ENCODE measurements around the gene ATP11C.

Gene ATP11C

GRCh38 chrX:139933904-139934303 lies 1.1 kb upstream of the ATP11C start:
- TF ChIP-seq, protein P1, sequence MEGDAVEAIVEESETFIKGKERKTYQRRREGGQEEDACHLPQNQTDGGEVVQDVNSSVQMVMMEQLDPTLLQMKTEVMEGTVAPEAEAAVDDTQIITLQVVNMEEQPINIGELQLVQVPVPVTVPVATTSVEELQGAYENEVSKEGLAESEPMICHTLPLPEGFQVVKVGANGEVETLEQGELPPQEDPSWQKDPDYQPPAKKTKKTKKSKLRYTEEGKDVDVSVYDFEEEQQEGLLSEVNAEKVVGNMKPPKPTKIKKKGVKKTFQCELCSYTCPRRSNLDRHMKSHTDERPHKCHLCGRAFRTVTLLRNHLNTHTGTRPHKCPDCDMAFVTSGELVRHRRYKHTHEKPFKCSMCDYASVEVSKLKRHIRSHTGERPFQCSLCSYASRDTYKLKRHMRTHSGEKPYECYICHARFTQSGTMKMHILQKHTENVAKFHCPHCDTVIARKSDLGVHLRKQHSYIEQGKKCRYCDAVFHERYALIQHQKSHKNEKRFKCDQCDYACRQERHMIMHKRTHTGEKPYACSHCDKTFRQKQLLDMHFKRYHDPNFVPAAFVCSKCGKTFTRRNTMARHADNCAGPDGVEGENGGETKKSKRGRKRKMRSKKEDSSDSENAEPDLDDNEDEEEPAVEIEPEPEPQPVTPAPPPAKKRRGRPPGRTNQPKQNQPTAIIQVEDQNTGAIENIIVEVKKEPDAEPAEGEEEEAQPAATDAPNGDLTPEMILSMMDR (IDR thresholded peaks at IDR 0.05): no peak
- TF ChIP-seq ZFX (IDR thresholded peaks at IDR 0.05; ENCODE audit: borderline replicate concordance): no peak
- H3K27ac ChIP-seq: peak overlapping the region; percentile 79

DNA sequence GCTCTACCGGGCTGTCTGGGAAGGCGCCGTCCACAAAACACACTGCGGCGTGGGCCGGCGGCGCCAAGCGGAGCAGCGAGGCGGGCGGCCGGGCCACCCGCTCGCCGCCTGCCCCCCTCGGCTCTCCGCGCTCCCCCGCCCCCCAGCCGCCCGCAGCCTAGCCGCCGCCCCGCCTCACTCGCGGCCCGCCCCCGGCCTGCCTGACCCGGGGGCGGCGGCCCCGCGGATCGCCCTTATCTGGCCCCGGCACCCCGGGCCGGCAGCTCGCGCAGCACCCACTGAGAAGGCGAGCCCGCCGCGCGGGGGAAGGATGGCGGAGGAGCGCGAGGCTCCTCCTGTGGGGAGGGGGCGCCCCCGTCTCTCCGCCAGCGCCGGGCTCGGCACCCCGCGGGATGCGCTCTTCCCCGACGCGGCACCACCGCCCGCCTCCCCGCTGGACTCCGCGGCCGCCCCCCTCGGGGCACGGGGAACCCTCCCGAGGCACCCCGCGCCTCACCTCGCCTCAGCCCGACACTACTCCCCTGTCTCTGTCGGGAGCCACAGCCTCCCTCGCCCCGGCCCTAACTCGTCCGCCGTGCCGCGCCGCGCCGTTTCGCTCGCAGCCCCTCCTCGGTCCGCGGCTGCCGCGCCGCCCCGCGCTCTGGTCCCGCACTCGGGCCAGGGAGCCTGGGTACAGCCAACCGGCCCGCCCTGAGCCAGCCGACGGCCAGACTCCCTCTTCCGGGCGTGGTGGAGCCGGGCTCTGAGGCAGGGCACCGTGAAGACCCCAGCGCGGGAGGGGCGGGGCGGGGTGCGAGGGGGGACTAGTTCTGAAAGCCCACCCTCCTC lies 566 bp downstream of the ATP11C start:
- TF ChIP-seq, protein P1 (IDR thresholded peaks at IDR 0.05): no peak
- TF ChIP-seq ZFX (IDR thresholded peaks at IDR 0.05; ENCODE audit: borderline replicate concordance): no peak
- peak overlapping the region; percentile 79 for H3K27ac ChIP-seq

DNA sequence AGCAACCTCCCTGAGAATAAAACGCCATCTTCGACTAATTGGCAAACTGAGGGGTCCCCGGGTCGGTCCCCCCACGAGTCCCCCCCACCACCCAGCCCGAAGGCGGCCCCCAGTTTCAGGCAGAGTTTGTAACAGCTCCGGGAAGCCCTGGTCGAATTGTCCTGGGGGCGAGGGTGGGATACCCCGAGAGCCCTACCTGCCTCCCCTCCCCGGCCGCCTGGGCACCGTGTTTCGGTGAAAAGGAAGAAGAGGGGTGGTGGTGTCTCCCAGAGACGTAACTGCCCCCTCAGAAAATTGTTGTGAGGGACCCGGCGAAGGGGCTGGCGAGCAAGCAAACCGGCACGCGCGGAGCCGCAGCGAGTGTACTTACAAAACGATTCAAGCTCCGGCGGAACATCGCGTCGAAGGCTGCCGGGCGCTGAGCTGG lies 1.2 kb downstream of the ATP11C start:
- H3K27ac ChIP-seq: no peak overlapping the region
- TF ChIP-seq ZFX (IDR thresholded peaks at IDR 0.05; ENCODE audit: borderline replicate concordance): no peak
- TF ChIP-seq, protein P1 (IDR thresholded peaks at IDR 0.05): no peak

- TF ChIP-seq, protein P1 (IDR thresholded peaks at IDR 0.05): no peak
- TF ChIP-seq ZFX (IDR thresholded peaks at IDR 0.05; ENCODE audit: borderline replicate concordance): no peak
- H3K27ac ChIP-seq: no peak overlapping the region
Measured at GRCh38 chrX:139930916-139931645, 1.8 kb downstream of the ATP11C start.

DNA sequence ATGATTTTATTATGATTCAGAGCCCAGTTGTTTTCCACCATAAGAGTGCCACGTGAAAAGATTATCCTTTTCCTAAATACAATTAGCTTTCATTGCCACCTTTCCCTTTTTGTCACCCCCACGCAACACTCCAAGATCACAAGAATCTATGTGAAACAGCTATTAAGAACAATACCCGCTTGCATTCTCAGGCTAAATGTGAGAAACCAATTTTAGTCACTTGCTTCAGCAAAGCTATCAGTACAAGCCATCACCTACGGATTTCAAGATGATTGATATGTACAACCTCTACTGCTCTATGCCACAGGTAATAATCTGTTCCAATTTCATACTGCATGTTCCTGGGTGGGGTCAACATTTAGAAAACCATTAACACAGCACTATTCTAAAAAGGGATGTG lies 2.5 kb downstream of the ATP11C start:
- TF ChIP-seq, protein P1 (IDR thresholded peaks at IDR 0.05): no peak
- no peak for TF ChIP-seq ZFX (IDR thresholded peaks at IDR 0.05; ENCODE audit: borderline replicate concordance)
- H3K27ac ChIP-seq: no peak overlapping the region

GRCh38 chrX:139929876-139930275 lies 3.0 kb downstream of the ATP11C start:
- no peak overlapping the region for H3K27ac ChIP-seq
- TF ChIP-seq ZFX (IDR thresholded peaks at IDR 0.05; ENCODE audit: borderline replicate concordance): no peak
- TF ChIP-seq, protein P1 (IDR thresholded peaks at IDR 0.05): no peak

GRCh38 chrX:139924696-139925095 lies 8.2 kb downstream of the ATP11C start:
- TF ChIP-seq, protein P1 (IDR thresholded peaks at IDR 0.05): no peak
- TF ChIP-seq ZFX (IDR thresholded peaks at IDR 0.05; ENCODE audit: borderline replicate concordance): no peak

More at GRCh38 chrX:139924696-139925095, 8.2 kb downstream of the ATP11C start:
- H3K27ac ChIP-seq: no peak overlapping the region
